ENCODE data around the gene TPM4.

Gene TPM4

GRCh38 chr19:16146112-16146511 lies 69.8 kb downstream of the TPM4 start:
- H3K79me1 ChIP-seq (ENCODE audit: low read length), result no peaks in the 10 kb centered on the region
- no peak overlapping the region for H4K5ac ChIP-seq (ENCODE audit: low read length)
- H2BK15ac ChIP-seq (replicated peaks; ENCODE audit: low read depth), result no peak overlapping the region
- H3K79me2 ChIP-seq (ENCODE audit: control insufficient read depth, insufficient read depth, low read length), result no peaks in the 10 kb centered on the region
- H3K23ac ChIP-seq (ENCODE audit: low read length), result no peak overlapping the region
- WGBS (ENCODE audit: extremely low coverage, insufficient coverage, low lambda C conversion rate), result no CpG with 5 or more reads among the region's 5 CpGs
- no peak overlapping the region for H2AK5ac ChIP-seq (ENCODE audit: low read length)
- no peak overlapping the region for H3K4ac ChIP-seq (ENCODE audit: low read depth, low read length)
- no peak overlapping the region for H3K4me2 ChIP-seq (ENCODE audit: low read length)
- no peaks in the 10 kb centered on the region for H3K36me3 ChIP-seq (ENCODE audit: control insufficient read depth, insufficient read depth, low read length)
- no peaks in the 10 kb centered on the region for H3K27me3 ChIP-seq (ENCODE audit: insufficient read depth, low read length, poor library complexity)
- H3K4me3 ChIP-seq (ENCODE audit: low read length), result no peak overlapping the region
- no peak overlapping the region for H2BK5ac ChIP-seq (ENCODE audit: low read length)
- no peak overlapping the region for H3K9ac ChIP-seq (ENCODE audit: low read length)
- no peak overlapping the region for H2BK120ac ChIP-seq (ENCODE audit: low read depth, low read length)
- H3K56ac ChIP-seq (ENCODE audit: low read length), result no peak overlapping the region
- H4K8ac ChIP-seq (ENCODE audit: low read depth, low read length), result no peak overlapping the region
- no peak overlapping the region for H3K27ac ChIP-seq (ENCODE audit: low read depth, low read length)
- no peak for DNase-seq
- no peak overlapping the region for H3K18ac ChIP-seq (ENCODE audit: low read length)
- H3K4me1 ChIP-seq (ENCODE audit: control insufficient read depth, low read depth, low read length), result no peaks in the 10 kb centered on the region

- no peak overlapping the region for H4K8ac ChIP-seq (ENCODE audit: low read depth, low read length)
- H2BK120ac ChIP-seq (ENCODE audit: low read depth, low read length), result no peak overlapping the region
- H2BK5ac ChIP-seq (ENCODE audit: low read length), result no peak overlapping the region
- no peak overlapping the region for H4K5ac ChIP-seq (ENCODE audit: low read length)
- no peaks in the 10 kb centered on the region for H3K79me1 ChIP-seq (ENCODE audit: low read length)
- H3K36me3 ChIP-seq (ENCODE audit: control insufficient read depth, insufficient read depth, low read length), result no peaks in the 10 kb centered on the region
- no peak overlapping the region for H2AK5ac ChIP-seq (ENCODE audit: low read length)
- H3K4me2 ChIP-seq (ENCODE audit: low read length), result no peak overlapping the region
- H3K23ac ChIP-seq (ENCODE audit: low read length), result no peak overlapping the region
- no peak overlapping the region for H3K4ac ChIP-seq (ENCODE audit: low read depth, low read length)
- no peak overlapping the region for H2BK15ac ChIP-seq (replicated peaks; ENCODE audit: low read depth)
- no peak overlapping the region for H3K4me3 ChIP-seq (ENCODE audit: low read length)
- H3K56ac ChIP-seq (ENCODE audit: low read length), result no peak overlapping the region
- DNase-seq, result no peak
- no peaks in the 10 kb centered on the region for H3K79me2 ChIP-seq (ENCODE audit: control insufficient read depth, insufficient read depth, low read length)
- no peak overlapping the region for H3K9ac ChIP-seq (ENCODE audit: low read length)
- WGBS (ENCODE audit: extremely low coverage, insufficient coverage, low lambda C conversion rate), result no CpG with 5 or more reads among the region's 8 CpGs
- no peak overlapping the region for H3K27ac ChIP-seq (ENCODE audit: low read depth, low read length)
- no peak overlapping the region for H3K18ac ChIP-seq (ENCODE audit: low read length)
- H3K4me1 ChIP-seq (ENCODE audit: control insufficient read depth, low read depth, low read length), result no peaks in the 10 kb centered on the region
- H3K27me3 ChIP-seq (ENCODE audit: insufficient read depth, low read length, poor library complexity), result no peaks in the 10 kb centered on the region
These were observed 72.3 kb downstream of the TPM4 start for GRCh38 chr19:16148443-16149229.

Data from mesendoderm (in vitro differentiated cells).